GM12875 (cell line): ENCODE results near the gene SGSH.

Experiments
- H3K4me3 ChIP-seq: one replicate; pipeline ENCODE4 v1.5.1; 2011; ENCODE audit warnings: low read depth, low read length, control low read depth
- CTCF ChIP-seq: IDR thresholded peaks from 2 replicates; pipeline ENCODE4 v1.5.1; 2011; ENCODE audit warnings: low read depth, mild to moderate bottlenecking, control low read depth, inconsistent platforms, low read length, moderate library complexity, borderline replicate concordance; ENCODE audit not compliant: insufficient read depth

The SGSH gene

DNA sequence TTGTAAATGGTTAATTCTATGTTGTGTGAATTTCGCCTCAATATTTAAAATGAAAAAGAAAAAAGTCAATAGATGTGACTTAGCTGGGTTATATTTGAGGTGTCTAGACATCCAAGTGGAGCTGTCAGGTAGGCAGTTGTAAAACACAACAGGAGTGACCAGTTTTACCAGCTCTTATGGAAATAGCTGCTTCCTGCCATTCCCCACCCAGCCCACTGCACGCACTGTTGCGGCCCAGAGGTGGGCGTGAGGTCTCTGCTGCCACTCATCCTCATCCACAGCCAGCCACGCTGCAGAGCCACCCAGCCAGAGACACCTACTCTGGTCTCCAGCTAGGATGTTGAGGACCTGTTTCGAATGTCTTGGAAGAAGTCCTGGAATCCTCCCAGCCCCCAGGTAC lies 53.7 kb downstream of the SGSH start:
- TF ChIP-seq CTCF = no peak
- no peak overlapping the region for H3K4me3 ChIP-seq

DNA sequence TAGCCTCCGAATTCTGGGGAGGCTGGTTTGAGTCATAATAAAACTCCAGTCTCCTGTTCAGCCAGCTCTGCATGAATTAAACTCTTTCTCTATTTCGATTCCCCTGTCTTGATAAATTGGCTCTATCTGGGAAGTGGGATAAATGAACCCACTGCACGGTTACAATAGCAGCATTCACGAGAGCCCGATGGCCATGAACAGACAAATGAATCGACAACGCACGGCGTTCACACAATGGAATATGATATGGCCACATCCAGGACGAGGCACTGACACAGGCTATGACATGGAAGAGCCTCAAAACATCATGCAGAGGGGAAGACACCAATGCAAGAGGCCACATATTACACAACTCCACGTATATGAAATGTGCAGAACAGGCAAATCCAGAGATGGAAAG lies 55.9 kb downstream of the SGSH start:
- no peak for TF ChIP-seq CTCF
- no peak overlapping the region for H3K4me3 ChIP-seq

- H3K4me3 ChIP-seq = no peak overlapping the region
- no peak for TF ChIP-seq CTCF
Observed at GRCh38 chr17:80163336-80163735, 56.8 kb downstream of the SGSH start.

DNA sequence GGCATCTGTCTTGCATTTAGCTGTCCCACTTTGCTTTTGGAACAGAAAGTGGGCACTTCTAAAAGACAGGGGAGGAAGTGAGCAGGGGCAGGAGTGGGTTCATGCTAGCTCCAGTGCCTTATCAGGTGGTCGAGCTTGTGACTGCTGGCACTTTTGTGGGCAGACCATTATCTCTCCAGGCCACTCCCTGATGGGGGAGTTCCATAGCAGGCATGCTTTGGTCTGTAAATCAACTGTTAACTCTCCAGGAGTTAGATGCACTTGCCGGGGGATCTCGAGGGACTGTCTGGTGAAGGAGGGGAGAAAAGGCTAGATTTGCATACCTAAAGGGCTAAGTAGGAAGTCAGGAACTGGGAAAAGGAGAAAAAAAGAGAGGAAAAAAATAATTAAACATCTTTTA lies 59.6 kb downstream of the SGSH start:
- no peak for TF ChIP-seq CTCF
- no peak overlapping the region for H3K4me3 ChIP-seq
